Epidermal melanocyte (primary cell): Measurements from ENCODE around the gene SLC25A41.
A peak's percentile ranks its signal among the peaks of the same experiment; 100 is the strongest.

Source experiments
- DNase-seq: peaks from one replicate; pipeline ENCODE4 v3.0.0; 2011; ENCODE audit warnings: low spot score; ENCODE audit not compliant: insufficient read length

Gene SLC25A41

GRCh38 chr19:6460099-6460884, 26.7 kb upstream of the SLC25A41 start:
- DNase-seq, result peak; percentile 90

- DNase-seq, result peak; percentile 72
These were observed 25.9 kb upstream of the SLC25A41 start, which contains the start of gene SLC25A23 for GRCh38 chr19:6459262-6460098. TSS of gene SLC25A23 (minus strand) at chr19:6459792. CDS start at chr19:6459628, 164 bp downstream.

GRCh38 chr19:6458695-6459261, 25.2 kb upstream of the SLC25A41 start:
- DNase-seq, result no peak

- no peak for DNase-seq
These were observed 24.6 kb upstream of the SLC25A41 start for GRCh38 chr19:6457958-6458694.

GRCh38 chr19:6455924-6456323, 22.4 kb upstream of the SLC25A41 start:
- no peak for DNase-seq

- no peak for DNase-seq
These were observed 20.5 kb upstream of the SLC25A41 start for GRCh38 chr19:6453951-6454565.

GRCh38 chr19:6452899-6453298, 19.3 kb upstream of the SLC25A41 start:
- DNase-seq, result no peak

- DNase-seq, result no peak
These were observed 18.7 kb upstream of the SLC25A41 start for GRCh38 chr19:6452223-6452614.

GRCh38 chr19:6451583-6452222, 18.1 kb upstream of the SLC25A41 start:
- no peak for DNase-seq

GRCh38 chr19:6450166-6450565, 16.6 kb upstream of the SLC25A41 start:
- DNase-seq, result no peak

GRCh38 chr19:6448045-6448444, 14.5 kb upstream of the SLC25A41 start:
- DNase-seq, result no peak

- no peak for DNase-seq
These were observed 12.9 kb upstream of the SLC25A41 start for GRCh38 chr19:6446452-6446851.

GRCh38 chr19:6443986-6444385, 10.4 kb upstream of the SLC25A41 start:
- no peak for DNase-seq

- DNase-seq, result no peak
These were observed 8.6 kb upstream of the SLC25A41 start for GRCh38 chr19:6442087-6442688.

- DNase-seq, result no peak
These were observed 7.3 kb upstream of the SLC25A41 start for GRCh38 chr19:6440905-6441304.

GRCh38 chr19:6439743-6440142, 6.2 kb upstream of the SLC25A41 start:
- DNase-seq, result no peak

- DNase-seq, result no peak
These were observed 398 bp downstream of the SLC25A41 start for GRCh38 chr19:6433165-6433564.

- DNase-seq, result no peak
These were observed 1.7 kb downstream of the SLC25A41 start for GRCh38 chr19:6431891-6432290.

- DNase-seq, result no peak
These were observed 3.9 kb downstream of the SLC25A41 start for GRCh38 chr19:6429419-6430221.
